Activated CD4-positive, CD25-positive, alpha-beta regulatory T cell treated with anti-CD3 and anti-CD28 coated beads, Interleukin-2, amount 50 U/mL, for 16 hours (primary cell): ENCODE results near the gene KRTAP19-7.

Experiments
- DNase-seq: peaks from one replicate; pipeline ENCODE4 v3.0.0-alpha.2; 2020; ENCODE audit warnings: low read depth, low spot score

Gene KRTAP19-7

GRCh38 chr21:30561264-30561895 lies at the start of gene KRTAP19-7:
TSS of gene KRTAP19-7 (minus strand) at chr21:30561314. CDS start at chr21:30561289, 25 bp downstream.
- no peak for DNase-seq

- no peak for DNase-seq
These were observed 44.9 kb upstream of the KRTAP19-7 start for GRCh38 chr21:30605968-30606367.

- no peak for DNase-seq
These were observed 39.7 kb upstream of the KRTAP19-7 start, which contains the start of gene KRTAP22-1 for GRCh38 chr21:30600787-30601186. TSS of gene KRTAP22-1 (plus strand) at chr21:30601087.

GRCh38 chr21:30598802-30599201 lies 37.7 kb upstream of the KRTAP19-7 start, which contains the start of gene KRTAP6-2:
TSS of gene KRTAP6-2 (minus strand) at chr21:30598902. CDS start at chr21:30598874, 28 bp downstream.
- no peak for DNase-seq

- no peak for DNase-seq
These were observed 31.0 kb upstream of the KRTAP19-7 start, which contains the start of gene KRTAP6-3 for GRCh38 chr21:30592140-30592539. TSS of gene KRTAP6-3 (plus strand) at chr21:30592440. CDS start at chr21:30592446, 6 bp downstream.

GRCh38 chr21:30590297-30590696 lies 29.2 kb upstream of the KRTAP19-7 start, which contains the start of gene KRTAP22-2:
TSS of gene KRTAP22-2 (minus strand) at chr21:30590397.
- no peak for DNase-seq

GRCh38 chr21:30582870-30583269 lies 21.8 kb upstream of the KRTAP19-7 start:
- no peak for DNase-seq

- DNase-seq, result no peak
These were observed 19.0 kb upstream of the KRTAP19-7 start for GRCh38 chr21:30580132-30580531.

GRCh38 chr21:30579346-30579745 lies 18.2 kb upstream of the KRTAP19-7 start:
- no peak for DNase-seq

GRCh38 chr21:30577766-30578165 lies 16.7 kb upstream of the KRTAP19-7 start:
- no peak for DNase-seq

- no peak for DNase-seq
These were observed 6.5 kb upstream of the KRTAP19-7 start for GRCh38 chr21:30567617-30568016.

GRCh38 chr21:30563630-30564029 lies 2.5 kb upstream of the KRTAP19-7 start:
- DNase-seq, result no peak

GRCh38 chr21:30563072-30563471 lies 2.0 kb upstream of the KRTAP19-7 start:
- DNase-seq, result no peak

GRCh38 chr21:30561957-30562356 lies 843 bp upstream of the KRTAP19-7 start:
- DNase-seq, result no peak

GRCh38 chr21:30555095-30555494 lies 6.0 kb downstream of the KRTAP19-7 start:
- DNase-seq, result no peak

GRCh38 chr21:30552782-30553181 lies 8.3 kb downstream of the KRTAP19-7 start:
- DNase-seq, result no peak

- DNase-seq, result no peak
These were observed 19.4 kb downstream of the KRTAP19-7 start, which contains the start of gene KRTAP19-6 for GRCh38 chr21:30541764-30542163. TSS of gene KRTAP19-6 (minus strand) at chr21:30541864. CDS start at chr21:30541833, 31 bp downstream.

- no peak for DNase-seq
These were observed 42.2 kb downstream of the KRTAP19-7 start for GRCh38 chr21:30518876-30519275.

GRCh38 chr21:30515681-30516080 lies 45.4 kb downstream of the KRTAP19-7 start:
- no peak for DNase-seq
